ENCODE results near the gene FCHSD2.

FCHSD2 gene

DNA sequence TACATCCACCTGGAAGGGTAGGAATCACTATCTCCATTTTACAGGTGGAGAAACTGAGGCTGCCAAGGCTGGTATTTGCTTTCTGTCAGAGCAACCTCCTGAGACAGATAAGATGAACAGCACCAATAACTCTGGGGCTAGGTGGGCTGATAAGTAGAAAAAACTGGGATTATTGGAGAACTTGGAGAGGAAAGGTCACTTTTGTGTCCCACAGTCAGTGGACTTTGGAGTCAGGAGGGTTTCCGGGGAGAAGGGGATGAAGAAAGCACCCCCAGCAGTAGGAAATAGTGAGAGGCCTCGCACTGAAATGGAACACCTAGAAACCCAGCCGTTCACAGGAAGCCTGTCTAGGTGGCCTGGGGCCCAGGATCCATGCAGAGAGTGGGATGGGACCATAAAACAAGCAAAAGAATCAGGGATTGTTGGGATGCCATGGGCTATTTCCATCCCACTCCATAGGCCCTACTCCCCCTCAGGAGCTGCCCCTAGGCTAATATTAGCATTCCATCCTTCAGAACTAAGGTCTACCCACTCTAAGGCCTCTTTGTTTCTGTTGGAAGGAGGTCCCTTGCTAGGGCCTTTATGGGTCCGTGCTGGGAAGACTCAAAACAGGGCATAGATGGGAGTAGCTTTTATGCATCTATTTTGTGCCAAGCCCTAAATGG, 31.0 kb upstream of the FCHSD2 start:
- no peak for DNase-seq (ENCODE audit: low spot score)

DNA sequence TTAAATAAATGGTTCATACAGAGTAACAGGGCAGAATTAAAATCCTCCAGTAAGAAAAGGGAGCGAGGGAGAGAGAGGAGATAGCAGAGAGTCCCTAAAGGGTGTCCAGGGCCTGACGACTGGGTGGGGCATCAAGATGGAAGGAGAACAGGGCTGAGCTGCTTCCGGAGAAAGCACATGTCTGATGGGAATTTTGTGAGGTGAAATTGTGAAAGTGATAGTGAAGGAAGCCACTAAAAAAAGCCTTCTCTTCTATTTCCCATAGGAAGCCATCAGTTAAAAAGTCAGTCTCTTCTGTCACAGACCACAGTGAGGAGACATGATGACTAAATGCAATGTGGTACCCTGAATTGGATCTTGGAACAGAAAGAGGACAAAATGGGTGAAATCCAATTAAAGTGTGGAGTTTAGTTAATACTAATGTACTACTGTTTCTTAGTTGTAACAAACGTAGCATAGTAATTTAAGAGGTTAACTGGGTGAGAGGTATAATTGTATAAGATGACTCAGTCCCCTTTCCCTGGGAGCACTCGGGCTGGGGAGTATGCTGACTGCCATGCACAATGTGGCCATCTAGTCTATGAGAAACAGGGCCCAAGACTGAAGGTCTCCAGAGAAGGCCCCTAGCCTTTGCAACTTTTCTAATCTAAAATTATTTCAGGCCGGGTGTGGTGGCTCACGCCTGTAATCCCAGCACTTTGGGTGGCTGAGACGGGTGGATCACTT, 29.5 kb upstream of the FCHSD2 start:
- DNase-seq (ENCODE audit: low spot score), result no peak

DNA sequence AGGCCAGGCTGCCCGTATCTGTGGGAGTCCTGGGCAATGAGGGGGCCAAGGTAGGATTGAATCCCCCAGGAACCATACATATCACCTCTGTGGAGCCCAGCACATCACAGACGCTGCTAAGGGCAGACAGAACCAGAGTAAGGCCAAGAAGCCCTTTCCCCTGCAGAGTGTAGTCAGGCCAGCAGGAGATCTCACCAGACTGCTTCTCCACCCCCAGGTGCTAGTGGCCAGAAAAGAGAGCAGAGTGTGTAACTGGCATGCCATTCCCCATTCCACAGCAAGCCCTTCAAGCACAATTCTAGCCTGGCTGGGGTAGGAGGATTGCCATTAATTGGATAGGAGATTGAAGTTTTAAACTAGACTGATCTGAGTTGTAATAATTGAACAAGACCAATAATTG, 28.0 kb upstream of the FCHSD2 start:
- DNase-seq (ENCODE audit: low spot score), result no peak

DNA sequence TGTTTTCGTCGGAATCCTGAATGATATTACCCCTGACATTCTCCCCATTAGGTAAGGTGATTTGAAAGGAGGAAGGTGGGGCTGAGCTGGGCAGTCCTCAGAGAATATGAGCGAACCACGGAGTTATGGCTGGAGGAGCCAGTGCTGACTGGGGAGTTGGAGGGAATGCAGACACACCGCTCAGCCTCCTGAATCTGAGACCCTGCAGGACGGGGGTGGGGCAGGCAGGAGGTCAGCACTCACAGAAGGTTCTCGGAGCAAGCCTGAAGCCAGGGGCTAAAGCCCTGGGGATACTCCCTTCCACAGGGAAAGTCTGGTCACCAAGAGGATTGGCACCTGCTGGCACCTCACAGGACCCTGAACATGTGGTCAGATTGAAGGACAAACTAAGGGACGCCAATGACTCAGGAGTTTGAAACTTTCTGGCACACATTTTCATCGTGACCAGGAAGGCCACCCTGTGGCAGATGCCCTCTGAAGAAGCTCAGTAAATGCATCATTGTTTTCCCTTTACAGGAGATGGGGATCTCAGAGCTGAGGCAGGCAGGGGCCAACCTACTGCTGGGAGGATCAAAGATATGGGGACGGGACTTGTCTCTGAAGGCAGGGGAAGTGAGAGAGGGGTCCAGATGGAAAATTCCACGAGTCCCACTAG, 26.9 kb upstream of the FCHSD2 start:
- DNase-seq (ENCODE audit: low spot score), result no peak

DNA sequence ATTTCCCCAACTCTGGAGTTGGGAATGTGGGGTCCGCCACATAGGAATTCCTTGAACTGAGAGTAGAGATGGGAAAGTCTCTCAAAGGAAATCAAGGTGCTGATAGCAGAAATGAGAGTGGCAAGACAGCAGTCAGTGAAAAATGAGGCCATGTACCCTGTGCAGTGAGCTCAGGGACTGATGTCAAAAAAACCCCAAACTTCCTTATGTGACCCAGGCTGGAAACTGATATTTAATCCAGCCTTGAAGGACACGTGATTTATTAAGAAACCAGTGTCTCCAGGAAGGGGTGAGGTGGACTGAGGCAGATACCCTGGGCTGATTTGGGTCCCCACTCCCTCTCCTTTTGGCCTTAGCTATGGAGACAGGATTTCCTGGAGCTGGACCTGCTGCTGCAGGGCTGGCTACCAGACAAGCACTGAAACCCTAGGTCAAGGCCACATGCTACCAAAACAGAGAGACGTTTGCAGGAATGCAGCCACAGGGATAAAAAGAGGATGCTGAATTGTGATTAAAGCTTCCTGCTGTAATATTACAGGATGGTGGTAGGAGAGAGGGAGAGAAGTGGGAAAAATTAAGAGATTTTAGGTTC, 25.3 kb upstream of the FCHSD2 start:
- no peak for DNase-seq (ENCODE audit: low spot score)

DNA sequence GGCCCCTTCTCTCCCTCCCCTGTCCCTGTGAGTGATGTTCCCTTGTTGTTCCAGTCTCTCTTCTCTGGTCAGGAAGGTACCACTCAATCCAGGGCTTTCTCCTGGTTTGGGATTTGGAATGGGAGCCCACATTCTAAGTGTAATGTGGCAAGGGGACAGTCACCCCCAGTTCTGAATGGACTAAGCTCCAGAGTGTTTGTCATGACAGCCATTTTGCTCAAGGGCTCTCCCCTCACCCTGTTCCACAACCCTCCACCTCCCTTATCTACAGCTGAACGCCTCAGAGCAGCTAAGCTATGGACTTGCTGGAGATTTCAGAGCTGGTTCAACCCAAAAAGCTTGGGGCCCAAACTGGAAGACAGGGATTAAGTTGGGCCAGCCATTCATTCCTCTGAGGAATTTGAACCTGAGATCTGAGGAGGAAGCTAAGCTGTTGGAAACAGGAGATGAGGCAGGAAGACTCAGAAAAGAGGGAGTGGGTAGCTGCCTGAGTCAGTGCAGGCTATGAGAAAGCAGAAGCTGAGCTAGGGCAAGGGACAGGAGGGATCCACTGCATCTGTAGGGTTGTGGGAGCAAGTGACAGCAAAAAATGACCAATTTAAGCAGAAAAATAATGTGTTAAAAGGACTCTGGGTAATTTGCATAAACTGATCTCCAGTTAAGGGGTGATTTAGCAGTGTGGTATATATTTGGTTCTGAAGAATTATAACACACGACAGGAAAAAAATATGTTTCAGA, 22.9 kb upstream of the FCHSD2 start:
- no peak for DNase-seq (ENCODE audit: low spot score)

DNA sequence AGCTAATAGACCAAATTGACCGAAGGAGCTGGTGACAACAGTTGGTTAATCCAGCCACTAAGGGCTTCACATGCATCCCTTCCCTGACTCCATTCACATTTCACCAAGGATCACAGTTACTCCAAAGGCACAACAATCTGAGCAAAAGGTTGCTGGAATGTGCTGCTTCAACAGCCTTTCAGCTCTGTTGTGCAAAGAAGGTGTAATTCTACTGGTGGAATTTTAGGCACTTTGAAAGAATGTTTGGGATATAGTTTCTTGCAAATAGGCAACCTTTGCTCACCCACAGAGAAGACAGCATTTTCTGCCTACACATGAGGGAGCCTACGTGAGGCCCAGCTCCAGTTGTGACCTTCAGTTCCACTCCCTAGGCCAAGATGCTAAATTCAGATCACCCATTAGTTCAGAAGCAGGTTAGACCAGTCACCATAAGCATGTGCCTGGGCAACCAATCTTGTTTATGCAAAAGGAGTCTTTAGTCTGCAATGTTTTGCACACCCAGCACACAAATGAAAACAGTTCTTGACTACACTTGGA, 21.6 kb upstream of the FCHSD2 start:
- DNase-seq (ENCODE audit: low spot score), result no peak

DNA sequence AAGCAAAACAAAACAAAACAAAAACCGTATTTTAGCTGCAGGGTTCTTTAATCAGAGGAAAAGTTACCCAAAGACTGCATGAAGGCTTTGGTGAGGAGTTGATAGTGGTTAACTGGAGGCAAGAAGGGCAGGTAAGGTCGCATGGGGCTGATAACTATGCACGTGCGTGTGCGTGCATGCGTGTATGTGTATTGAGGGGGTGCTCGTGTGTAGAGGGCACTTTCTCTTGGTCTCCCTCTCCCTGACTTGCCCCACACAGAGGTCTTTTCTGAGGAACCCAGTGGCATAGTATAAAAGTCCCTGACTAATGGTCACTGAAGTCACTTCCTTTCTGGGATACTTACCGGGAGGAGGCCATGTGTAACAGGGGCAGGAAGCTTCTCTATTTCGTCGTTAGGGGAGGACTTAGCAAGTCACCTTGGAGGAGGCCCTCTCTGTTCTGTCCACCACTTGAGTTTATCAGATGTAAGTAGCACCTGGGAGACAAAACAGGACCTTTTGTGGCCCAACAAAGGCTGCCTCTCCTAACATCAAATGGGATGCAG, 20.1 kb upstream of the FCHSD2 start:
- DNase-seq (ENCODE audit: low spot score), result no peak

DNA sequence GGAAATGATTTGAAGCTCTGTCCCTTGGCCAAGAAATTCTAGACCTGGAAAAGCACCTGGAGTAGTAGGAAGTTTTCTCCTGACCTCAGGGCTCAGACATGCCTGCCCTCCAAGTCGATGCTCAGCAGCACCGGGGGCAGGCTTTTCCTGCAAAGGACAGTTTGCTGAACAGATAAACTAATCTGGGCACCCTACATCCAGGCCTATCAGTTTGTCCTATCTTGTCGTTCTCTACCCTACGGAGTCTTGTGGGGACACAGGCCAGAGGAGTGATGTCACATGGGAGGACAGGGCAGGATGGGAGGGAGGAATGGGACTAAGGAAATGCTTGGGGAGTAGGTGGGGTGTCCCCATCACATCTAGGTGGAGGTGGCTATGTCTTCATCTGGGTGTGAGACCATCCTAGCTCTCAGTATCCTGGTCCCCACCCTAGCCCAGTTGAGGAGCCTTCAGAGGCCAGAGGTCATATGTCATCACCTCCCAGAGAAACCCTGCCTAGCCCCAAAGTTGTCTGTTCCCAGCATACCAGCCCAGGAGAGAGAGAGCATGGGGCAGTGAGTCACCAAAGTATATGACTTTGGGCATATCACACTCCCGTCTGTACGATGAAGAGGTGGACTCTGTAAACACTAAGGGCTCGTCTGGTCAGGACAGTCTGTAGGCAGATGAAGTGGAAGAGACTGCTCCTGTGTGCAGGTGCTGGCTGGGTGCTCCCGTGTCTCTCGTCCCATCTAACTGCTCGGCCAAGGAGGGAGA, 18.1 kb upstream of the FCHSD2 start:
- DNase-seq (ENCODE audit: low spot score), result no peak

DNA sequence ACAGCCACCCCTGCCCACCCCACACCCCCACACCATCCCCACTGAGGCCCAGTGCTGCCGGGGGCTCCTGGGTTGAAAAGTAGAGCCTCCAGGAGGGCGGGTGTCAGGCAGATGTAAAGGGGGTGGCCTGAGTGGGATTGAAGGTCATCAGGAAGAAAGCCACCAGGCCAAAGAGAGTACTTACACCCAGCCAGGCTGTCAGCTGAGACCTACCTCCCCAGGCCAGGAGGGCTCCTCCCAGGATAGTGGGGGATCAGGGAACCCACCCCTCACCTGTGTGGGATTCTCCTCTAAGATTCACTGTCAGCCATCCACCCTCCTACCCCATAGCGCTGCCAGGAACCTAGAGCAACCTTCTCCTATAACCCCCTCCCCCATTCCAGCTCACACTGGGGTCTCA, 17.2 kb upstream of the FCHSD2 start:
- no peak for DNase-seq (ENCODE audit: low spot score)

DNA sequence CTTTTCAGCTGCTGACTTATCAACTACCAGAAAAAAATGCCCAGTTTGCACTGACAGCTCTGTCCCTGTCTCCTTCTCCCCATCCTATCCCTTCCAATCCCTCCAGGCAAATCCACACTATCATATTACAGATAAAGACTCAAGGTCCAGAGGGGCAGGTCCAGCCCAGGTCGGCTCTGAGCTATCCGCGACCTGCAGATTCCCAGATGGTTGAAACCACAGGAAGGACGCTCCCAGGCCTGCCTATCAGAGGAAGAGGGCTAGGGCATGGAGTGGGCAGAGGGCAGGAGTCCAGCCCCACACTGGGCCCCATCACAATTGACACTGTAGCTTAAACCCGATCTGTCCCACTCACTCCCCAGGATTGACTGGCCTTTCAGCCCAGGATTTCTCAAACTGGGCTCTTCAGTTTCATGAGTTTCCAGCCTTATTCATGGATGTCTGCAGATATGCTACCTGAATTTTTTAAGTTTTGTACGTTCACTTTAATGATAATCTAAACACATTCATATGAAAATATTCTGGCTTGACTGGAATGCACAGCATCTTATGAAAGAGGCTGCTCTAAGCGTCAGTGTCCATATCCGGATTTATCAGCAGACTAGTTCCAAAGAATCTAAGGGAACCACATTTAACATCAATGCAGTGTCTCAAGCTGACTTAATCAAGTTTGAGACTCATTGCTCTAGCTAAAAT, 16.4 kb upstream of the FCHSD2 start:
- DNase-seq (ENCODE audit: low spot score), result no peak

DNA sequence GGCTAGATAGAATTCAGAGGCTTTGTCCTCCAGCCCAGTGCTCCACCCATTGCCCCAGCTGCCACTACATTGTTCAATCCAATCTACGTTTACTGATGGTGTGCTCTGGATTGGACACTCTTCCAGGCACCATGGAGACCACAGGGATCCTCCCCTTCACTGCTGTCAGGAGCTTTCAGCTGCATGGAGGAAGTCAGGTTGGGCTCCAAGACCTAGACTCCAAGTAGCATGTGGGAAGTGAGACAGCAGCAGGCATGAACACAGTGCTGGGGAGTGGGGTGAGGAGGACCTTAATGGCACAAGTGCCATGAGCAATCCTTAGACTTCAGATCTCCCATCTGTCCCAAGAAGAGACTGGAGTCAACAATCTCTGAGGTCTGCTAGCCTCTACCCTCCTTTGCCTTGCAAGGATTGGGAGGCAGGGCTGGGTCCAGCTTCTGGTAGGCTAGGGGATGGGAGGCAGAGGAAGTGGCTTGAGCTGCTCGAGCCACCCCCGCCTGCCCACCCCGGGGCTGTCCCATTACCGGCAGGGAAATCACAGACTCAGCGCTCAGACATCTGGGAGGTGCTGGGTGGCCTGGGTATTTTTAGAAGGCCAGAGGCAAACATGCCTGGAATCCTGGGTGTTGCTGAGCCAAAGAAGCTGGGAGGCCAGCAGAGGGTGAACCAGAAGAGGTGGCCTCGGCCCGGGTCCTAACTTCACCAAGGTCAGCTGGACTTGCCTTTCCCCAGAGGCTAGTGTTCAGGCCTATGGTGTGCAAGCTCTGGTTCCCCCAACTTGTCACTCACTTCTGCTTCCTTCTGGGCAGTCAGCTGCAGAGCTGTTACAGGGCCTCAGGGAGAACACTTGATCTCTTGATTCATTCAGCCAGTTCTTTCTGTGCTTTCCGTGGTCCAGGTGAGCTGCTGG, 15.2 kb upstream of the FCHSD2 start:
- no peak for DNase-seq (ENCODE audit: low spot score)

DNA sequence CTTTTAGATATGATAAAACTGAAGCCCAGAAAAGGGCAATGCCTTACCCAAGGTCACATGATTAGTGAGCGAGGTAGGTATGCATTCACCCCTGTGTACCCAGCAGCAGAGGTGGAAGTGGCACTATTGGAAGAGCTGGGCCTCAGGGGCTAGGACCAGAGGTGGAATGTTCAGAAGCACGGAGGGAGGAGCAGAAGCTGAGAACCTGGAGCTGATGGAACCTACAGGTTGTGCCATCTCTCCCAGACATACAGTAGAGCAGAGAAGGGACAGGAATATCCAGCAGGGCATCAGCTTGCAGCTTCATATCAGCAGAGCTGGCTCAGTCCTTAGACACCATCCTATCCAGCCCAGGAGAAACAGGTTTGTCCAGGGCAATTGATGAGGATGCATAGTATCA, 14.6 kb upstream of the FCHSD2 start:
- no peak for DNase-seq (ENCODE audit: low spot score)

DNA sequence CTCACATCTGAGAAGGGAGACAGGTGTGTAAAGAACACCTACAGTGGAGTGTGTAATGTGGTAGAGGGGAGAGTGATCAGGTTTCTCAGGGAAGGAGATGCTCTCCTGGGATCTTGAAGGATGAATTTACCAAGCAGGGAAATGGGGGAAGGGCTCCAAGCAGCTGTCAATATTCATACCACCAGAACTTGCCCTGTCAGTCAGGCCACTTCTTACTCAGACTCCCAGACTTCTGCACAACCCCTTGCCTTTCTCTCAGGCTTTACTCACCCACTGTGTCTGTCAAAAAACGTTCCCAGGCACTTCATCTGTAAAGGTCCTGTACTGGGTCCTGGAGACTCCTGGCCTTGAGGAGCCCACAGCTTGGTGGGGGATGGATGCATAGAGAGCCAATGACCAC, 14.0 kb upstream of the FCHSD2 start:
- DNase-seq (ENCODE audit: low spot score), result no peak

DNA sequence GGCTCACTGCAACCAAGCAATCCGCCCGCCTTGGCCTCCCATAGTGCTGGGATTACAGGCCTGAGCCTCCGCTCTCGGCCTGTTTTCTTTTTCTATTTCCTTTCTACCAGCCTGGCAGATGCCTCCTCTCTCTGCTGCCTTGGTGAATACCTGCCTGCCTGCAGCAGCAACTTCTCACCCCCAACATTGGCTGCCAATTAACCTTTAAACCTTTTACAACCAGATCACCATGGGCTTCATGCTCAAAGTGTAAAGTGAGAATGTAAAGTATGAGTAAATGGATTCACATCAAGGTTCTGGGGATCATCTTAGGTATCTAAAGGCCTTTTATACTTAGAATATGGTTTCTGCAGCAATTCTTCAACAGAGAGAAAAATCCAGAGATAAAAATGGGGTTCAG, 13.0 kb upstream of the FCHSD2 start:
- no peak for DNase-seq (ENCODE audit: low spot score)

DNA sequence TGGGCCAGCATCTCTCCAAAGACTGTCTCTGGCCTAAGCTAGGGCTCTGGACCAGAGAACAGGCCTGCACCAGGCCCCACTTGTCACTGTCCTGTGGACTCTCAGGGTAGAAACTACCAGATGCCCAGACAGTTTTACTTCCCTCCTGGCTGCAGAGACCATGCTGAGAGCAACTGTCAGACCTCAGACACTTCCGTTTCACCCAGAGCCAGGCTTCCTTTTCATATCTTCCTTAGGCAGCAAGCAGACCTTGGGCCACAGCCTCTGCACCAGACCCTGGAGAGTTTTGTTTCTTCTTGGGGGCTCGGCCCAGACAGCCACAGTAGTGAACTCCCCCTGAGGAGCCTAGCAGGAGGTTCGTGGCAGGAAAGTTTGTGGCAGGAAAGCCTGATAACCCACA, 12.1 kb upstream of the FCHSD2 start:
- no peak for DNase-seq (ENCODE audit: low spot score)

DNA sequence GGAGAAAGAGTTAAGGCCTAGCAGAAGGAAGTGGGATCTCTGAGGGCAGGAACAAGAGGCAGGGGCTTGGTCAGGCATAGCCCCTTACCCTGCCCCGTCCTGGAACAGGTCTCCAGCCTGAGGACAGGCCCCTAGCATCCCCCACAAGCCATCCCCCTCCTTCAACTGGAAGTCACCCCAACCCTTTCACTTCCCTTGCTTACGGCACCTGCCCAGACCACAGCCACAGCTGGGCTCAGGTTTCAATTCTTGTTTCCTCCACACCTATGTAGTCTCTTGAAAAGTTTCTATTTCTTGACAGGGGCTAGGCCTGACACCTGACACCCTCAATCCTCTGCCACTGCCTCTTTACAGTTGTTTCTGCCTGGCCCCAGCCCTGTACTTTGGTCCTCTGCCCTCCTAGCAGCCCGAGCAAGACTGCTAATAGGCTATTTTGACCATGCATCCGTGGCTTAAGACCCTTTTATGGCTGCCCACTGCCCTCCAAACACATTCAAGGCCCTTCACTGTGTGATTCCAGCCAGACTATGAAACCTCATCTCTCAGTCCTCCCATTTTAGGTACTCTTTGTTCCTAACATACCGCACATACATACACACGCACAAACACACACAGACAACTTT, 10.9 kb upstream of the FCHSD2 start:
- DNase-seq (ENCODE audit: low spot score), result no peak

DNA sequence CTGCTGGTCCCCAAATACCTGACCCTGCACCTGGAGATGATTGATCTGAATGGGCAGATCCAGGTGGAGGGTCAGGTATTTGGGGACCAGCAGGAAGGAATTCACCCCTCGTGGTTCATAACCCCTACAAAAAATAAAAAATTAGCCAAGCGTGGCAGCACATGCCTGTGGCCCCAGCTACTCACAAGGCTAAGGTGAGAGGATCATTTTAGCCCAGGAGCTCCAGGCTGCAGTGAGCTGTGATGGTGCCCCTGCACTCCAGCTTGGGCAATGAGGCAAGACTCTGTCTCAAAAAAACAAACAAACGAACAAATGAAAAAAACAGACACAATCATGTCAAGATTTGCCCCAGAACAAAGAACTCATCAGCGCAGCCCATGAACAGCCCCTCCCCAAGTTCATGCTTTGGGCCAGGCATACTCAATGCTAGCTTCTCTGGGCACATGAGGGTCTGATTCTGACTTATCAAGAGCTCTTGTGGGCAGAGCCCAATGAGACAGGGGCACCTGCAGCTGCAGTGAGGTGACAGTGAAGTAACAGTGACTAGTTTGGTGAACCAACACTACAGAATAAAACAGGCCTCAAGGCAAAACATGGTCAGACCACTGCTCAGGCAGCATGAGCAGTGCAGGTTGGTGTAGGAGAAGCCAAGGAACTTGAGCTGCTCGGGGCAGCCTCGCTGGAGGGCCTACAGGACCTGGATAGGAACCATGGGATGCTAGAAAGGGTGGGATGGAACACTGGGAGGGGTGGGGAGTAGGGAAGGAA, 10.2 kb upstream of the FCHSD2 start:
- DNase-seq (ENCODE audit: low spot score), result no peak
